ENCODE measurements around the gene HES2.
"Not testable (repeated sequence)": the region's sequence is repeated elsewhere in the genome, so short reads cannot be mapped to it uniquely, and the experiment has no call there.

Gene HES2

GRCh38 chr1:6459850-6460265 lies 40.1 kb upstream of the HES2 start:
- H3K9me3 ChIP-seq: no peaks in the 10 kb centered on the region
- H3K36me3 ChIP-seq: no peaks in the 10 kb centered on the region
- H3K27ac ChIP-seq: no peak overlapping the region
- H3K4me3 ChIP-seq (ENCODE audit: low read depth in 1 of 2, low read length in 1 of 2): no peak overlapping the region
- TF ChIP-seq, protein P1, sequence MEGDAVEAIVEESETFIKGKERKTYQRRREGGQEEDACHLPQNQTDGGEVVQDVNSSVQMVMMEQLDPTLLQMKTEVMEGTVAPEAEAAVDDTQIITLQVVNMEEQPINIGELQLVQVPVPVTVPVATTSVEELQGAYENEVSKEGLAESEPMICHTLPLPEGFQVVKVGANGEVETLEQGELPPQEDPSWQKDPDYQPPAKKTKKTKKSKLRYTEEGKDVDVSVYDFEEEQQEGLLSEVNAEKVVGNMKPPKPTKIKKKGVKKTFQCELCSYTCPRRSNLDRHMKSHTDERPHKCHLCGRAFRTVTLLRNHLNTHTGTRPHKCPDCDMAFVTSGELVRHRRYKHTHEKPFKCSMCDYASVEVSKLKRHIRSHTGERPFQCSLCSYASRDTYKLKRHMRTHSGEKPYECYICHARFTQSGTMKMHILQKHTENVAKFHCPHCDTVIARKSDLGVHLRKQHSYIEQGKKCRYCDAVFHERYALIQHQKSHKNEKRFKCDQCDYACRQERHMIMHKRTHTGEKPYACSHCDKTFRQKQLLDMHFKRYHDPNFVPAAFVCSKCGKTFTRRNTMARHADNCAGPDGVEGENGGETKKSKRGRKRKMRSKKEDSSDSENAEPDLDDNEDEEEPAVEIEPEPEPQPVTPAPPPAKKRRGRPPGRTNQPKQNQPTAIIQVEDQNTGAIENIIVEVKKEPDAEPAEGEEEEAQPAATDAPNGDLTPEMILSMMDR (IDR thresholded peaks at IDR 0.05): no peak
- no peaks in the 10 kb centered on the region for H3K4me1 ChIP-seq (ENCODE audit: control insufficient read depth in 1 of 2, insufficient read depth in 1 of 2, low read depth in 1 of 2, low read length in 1 of 2)
- H3K27me3 ChIP-seq: peaks cover 96% of the 10 kb centered on the region

DNA sequence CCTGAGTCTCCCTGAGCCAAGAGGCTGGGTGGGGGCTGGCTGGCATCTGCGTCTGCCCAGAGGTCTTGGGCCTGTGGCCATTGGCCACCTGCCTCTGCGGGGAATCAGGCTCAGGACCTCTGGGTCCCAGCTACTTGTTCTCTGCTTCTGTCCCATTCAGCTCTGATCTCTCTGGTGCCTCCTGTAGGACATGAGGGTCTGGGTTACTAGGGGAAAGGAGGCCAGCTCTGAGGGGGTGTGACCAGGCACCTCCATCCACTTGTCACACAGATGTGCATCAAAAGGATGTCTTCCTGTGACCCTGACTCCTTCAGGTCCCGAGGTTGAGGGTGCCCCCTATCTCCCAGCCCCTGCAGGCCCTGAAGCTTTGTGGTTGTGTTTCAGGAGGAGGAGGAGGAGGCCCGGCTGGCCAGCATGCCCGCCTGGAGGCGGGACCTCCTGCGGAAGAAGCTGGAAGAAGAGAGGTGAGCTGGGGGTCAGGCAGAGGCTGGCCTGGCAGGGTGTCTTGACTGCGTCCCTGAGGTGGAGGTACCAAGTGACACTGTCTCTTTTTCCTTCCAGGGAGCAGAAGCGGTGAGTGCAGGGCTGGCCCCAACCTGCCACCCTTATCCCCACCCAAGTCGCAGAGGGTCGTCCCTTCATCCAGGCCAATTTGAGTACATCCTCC lies 37.2 kb upstream of the HES2 start:
- Histone ChIP-seq H3K4me3 (ENCODE audit: low read depth in 1 of 2, low read length in 1 of 2) (no peak overlapping the region), H3K27ac (no peak overlapping the region), H3K9me3 (no peaks in the 10 kb centered on the region), H3K27me3 (peaks cover 100% of the 10 kb centered on the region), H3K4me1 (ENCODE audit: control insufficient read depth in 1 of 2, insufficient read depth in 1 of 2, low read depth in 1 of 2, low read length in 1 of 2) (no peaks in the 10 kb centered on the region), H3K36me3 (no peaks in the 10 kb centered on the region)
- TF ChIP-seq, protein P1 (IDR thresholded peaks at IDR 0.05): no peak

DNA sequence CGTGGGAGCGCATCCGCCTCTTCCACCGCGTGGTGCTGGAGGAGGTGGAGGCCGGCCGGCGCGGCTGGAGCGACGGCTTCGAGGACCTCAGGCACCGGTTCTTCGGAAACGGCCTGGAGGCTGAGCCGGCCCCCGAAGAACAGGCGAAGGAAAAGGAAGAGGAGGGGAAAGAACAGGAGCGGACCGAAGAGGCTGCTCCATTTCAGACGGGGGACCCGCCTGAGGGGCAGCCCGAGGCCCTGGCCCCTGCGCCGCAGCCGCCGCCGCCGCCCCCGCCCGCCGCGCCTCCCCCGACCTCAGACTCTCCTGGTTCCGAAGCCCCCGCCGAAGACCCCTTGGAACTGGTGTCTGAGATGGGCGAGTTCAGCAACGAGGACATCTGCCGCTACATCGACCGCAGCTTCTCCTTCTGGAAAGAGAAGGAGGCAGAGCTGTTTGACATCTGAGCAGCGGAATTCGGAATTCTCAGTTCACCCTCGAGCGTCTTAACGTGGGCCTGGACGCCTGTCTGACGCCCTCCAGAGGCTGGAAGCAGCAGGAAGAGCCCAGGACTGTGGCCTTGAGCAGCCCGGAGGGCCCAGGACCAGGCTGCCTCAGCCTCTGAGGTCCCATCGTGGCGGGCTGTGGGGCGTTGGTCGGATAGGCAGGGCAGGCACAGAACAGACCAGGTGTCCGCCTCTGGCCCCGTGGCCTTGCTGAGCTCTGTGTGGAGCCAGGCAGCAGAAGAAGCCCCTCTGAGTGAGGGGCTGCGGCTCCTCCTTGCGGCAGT lies 36.2 kb upstream of the HES2 start:
- H3K36me3 ChIP-seq; H3K27ac ChIP-seq; H3K4me1 ChIP-seq (ENCODE audit: control insufficient read depth in 1 of 2, insufficient read depth in 1 of 2, low read depth in 1 of 2, low read length in 1 of 2); H3K4me3 ChIP-seq (ENCODE audit: low read depth in 1 of 2, low read length in 1 of 2); H3K9me3 ChIP-seq: not testable (repeated sequence)
- H3K27me3 ChIP-seq: peaks cover 100% of the 10 kb centered on the region

- H3K36me3 ChIP-seq: no peaks in the 10 kb centered on the region
- no peak overlapping the region for H3K4me3 ChIP-seq (ENCODE audit: low read depth in 1 of 2, low read length in 1 of 2)
- no peaks in the 10 kb centered on the region for H3K9me3 ChIP-seq
- peaks cover 100% of the 10 kb centered on the region for H3K27me3 ChIP-seq
- TF ChIP-seq, protein P1 (IDR thresholded peaks at IDR 0.05): no peak
- no peaks in the 10 kb centered on the region for H3K4me1 ChIP-seq (ENCODE audit: control insufficient read depth in 1 of 2, insufficient read depth in 1 of 2, low read depth in 1 of 2, low read length in 1 of 2)
- H3K27ac ChIP-seq: no peak overlapping the region
Observed at GRCh38 chr1:6454856-6455751, 35.4 kb upstream of the HES2 start.

- not testable (repeated sequence) for H3K36me3 ChIP-seq; H3K4me1 ChIP-seq (ENCODE audit: control insufficient read depth in 1 of 2, insufficient read depth in 1 of 2, low read depth in 1 of 2, low read length in 1 of 2); H3K27ac ChIP-seq; H3K4me3 ChIP-seq (ENCODE audit: low read depth in 1 of 2, low read length in 1 of 2); H3K9me3 ChIP-seq
- peaks cover 100% of the 10 kb centered on the region for H3K27me3 ChIP-seq
Observed at GRCh38 chr1:6453895-6454855, 34.5 kb upstream of the HES2 start.

DNA sequence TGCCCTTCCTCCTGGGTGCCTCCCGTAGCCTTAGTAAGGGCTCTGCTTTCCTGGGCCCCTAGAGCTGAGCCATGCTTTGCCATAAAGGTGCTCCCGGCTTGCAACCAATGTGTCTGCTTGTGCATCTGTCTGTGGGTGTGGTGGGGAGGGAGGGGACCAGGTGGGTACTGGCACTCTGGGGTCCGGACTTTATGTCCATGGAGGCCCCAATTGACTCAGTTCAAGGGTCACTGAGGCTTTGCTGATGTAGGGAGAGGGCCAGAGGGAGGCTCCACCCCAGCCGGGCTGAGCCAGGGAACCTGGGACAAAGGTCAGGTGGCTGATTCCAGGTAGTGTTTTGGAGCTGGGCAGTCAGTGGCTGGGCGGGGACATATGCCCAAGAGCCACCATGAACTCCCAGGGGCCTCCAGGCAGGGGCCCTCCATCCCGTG lies 31.2 kb upstream of the HES2 start:
- no peaks in the 10 kb centered on the region for H3K4me1 ChIP-seq (ENCODE audit: control insufficient read depth in 1 of 2, insufficient read depth in 1 of 2, low read depth in 1 of 2, low read length in 1 of 2)
- H3K27ac ChIP-seq: no peak overlapping the region
- H3K27me3 ChIP-seq: peaks cover 100% of the 10 kb centered on the region
- no peak overlapping the region for H3K4me3 ChIP-seq (ENCODE audit: low read depth in 1 of 2, low read length in 1 of 2)
- TF ChIP-seq, protein P1 (IDR thresholded peaks at IDR 0.05): no peak
- H3K36me3 ChIP-seq: no peaks in the 10 kb centered on the region
- no peaks in the 10 kb centered on the region for H3K9me3 ChIP-seq

DNA sequence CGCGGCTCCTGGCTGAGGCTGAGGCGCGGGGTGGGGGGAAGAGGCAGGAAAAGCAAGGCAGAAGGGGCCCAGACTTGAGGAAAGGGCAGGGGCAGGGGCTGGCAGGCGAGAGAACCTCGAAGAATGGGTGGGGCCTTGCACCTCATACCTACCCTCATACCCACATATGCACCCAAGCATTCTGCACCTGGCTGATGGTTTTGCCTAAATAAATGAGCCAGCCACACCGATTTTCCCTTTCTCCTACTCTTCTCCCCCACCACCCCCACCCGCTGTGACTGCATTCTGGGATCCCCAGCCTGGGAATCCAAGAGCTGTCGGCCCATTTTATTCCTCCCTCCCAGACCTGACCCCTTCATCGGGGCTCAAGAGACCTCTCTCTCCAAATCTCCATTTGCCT lies 30.8 kb upstream of the HES2 start:
- H3K27me3 ChIP-seq: peaks cover 100% of the 10 kb centered on the region
- not testable (repeated sequence) for H3K4me3 ChIP-seq (ENCODE audit: low read depth in 1 of 2, low read length in 1 of 2)

More for the DNA sequence above, 30.8 kb upstream of the HES2 start:
- H3K9me3 ChIP-seq; H3K36me3 ChIP-seq; H3K27ac ChIP-seq; H3K4me1 ChIP-seq (ENCODE audit: control insufficient read depth in 1 of 2, insufficient read depth in 1 of 2, low read depth in 1 of 2, low read length in 1 of 2): not testable (repeated sequence)
